ENCODE results near the gene SPHKAP.
"Not testable (repeated sequence)": the region's sequence is repeated elsewhere in the genome, so short reads cannot be mapped to it uniquely, and the experiment has no call there.

GRCh38 chr2:227936249-227936648 is 245.2 kb downstream of the SPHKAP start:
- not testable (repeated sequence) for TF ChIP-seq EZH2 (IDR thresholded peaks at IDR 0.05); POLR2AphosphoS5 (IDR thresholded peaks at IDR 0.05; ENCODE audit: borderline replicate concordance, low read depth, low read length); FOXP2 (optimal IDR thresholded peaks at IDR 0.05; ENCODE audit: control extremely low read depth, extremely low read length, insufficient read depth)

All from SK-N-MC (cell line).